ENCODE measurements around the gene VWA8.

- no peak for TF ChIP-seq FIP1L1 (IDR thresholded peaks at IDR 0.05; ENCODE audit: borderline replicate concordance, insufficient read depth, low read depth, low read length)
- TF ChIP-seq HOMEZ (CRISPR knock-in tag; IDR thresholded peaks at IDR 0.05; ENCODE audit: low read depth) = no peak
- TF ChIP-seq HDAC1 (CRISPR knock-in tag; IDR thresholded peaks at IDR 0.05) = no peak
- TF ChIP-seq EZH2 (conservative IDR thresholded peaks at IDR 0.05; ENCODE audit: low read depth, low read length) = no peak
- no peak for TF ChIP-seq DPF2 (CRISPR knock-in tag; IDR thresholded peaks at IDR 0.05; ENCODE audit: borderline replicate concordance, low read depth)
- no peak for TF ChIP-seq ZNF234 (CRISPR knock-in tag; conservative IDR thresholded peaks at IDR 0.05)
- no peak for TF ChIP-seq SKI (IDR thresholded peaks at IDR 0.05; ENCODE audit: partially characterized antibody)
- no peak for TF ChIP-seq CTCF (CRISPR knock-in tag; IDR thresholded peaks at IDR 0.05)
Observed at GRCh38 chr13:41969072-41969471, 8.2 kb upstream of the VWA8 start.
